CD4-positive, alpha-beta T cell treated with Interleukin-6 at 100 ng/mL for 8 hours (primary cell): ENCODE data around the gene HID1.
"Not testable (repeated sequence)": the region's sequence is repeated elsewhere in the genome, so short reads cannot be mapped to it uniquely, and the experiment has no call there.

Experiments
- DNase-seq: peaks from one replicate; pipeline ENCODE4 v3.0.0-alpha.2; 2020; ENCODE audit warnings: mixed read lengths, low spot score

The HID1 gene

DNA sequence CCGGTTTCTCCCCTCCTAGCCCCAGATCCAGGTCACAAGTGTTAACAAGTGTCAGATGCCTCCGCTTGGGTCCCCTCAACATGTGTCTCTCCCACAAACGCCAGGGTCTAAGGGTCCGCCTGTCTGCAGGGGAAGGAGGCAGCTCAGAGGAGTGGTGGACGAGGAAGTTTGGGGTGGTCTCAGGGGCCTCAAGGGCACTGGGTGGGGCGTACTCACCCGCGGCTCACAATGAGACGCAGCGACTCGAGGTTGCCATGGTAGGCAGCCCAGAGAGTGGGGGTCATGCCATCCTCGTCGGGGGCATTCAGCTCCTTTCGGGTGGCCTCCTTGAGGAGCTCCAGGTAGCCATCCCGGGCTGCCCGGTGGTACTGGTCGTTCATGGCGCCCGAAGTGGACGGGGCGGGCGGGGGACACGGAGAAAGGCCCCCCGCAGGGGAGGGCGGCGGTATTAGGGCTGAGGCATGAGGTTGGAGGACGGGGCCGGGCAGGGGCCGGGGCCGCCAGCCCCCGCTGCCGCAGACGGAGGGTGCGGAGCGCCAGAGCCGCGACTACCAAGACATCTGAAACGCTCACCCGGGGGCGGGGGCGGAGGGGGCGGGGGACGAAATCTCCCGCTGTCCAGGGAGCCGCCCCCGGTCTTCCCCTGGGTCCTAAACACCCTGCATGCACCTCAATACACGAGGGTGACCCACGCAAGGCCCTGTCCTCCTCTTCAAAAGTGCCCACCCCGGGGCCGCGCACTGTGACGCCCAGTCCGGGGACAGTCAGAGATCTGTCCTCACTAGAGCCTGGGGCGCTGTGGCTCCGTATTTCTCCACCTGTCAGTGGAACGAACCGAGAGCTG, 49.6 kb downstream of the HID1 start, which contains the start of gene USH1G:
Gene USH1G, minus strand, starts transcription at position 562 of the 844 bp plus-strand sequence. Its CDS starts 182 bp downstream, at position 380.
- DNase-seq: no peak

DNA sequence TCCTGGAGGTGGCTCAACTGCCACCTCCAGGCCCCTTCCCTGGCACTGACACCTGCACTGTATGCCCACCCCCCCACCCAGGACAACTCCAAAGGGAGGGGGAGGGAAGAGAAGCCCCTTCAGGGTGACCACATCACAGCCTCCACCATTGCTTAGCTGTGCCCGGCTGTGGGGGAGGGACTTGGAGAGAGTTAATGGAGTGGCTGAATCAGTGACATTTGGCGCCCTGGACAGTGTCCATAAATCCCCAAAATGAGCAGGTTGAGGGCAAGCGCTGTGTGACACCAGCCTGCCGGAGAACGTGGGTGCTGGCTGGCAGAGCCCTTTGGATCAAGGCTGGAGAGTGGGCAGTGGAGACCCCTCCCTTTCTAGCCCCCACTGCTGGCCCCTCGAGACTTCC, 50.4 kb downstream of the HID1 start:
- no peak for DNase-seq

DNA sequence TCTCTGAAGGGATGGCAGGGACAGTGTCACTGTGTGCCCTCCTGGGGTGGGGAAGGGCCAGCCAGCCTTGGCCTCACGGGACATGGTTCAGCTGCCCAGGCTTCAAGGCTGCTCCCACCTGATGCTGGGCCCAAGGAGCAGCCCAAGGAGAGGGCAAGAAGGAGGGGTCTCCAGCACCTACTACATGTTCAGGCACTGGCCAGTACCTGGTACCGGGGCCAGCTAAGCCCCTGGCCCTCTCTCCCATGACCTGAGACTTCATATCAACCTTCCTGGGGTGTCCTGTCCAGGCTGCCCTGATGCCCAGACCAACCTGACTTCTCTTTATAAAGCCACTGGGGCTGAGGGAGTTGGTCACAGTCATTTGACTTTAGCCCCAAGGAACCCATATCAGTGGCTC, 50.8 kb downstream of the HID1 start:
- DNase-seq: no peak

DNA sequence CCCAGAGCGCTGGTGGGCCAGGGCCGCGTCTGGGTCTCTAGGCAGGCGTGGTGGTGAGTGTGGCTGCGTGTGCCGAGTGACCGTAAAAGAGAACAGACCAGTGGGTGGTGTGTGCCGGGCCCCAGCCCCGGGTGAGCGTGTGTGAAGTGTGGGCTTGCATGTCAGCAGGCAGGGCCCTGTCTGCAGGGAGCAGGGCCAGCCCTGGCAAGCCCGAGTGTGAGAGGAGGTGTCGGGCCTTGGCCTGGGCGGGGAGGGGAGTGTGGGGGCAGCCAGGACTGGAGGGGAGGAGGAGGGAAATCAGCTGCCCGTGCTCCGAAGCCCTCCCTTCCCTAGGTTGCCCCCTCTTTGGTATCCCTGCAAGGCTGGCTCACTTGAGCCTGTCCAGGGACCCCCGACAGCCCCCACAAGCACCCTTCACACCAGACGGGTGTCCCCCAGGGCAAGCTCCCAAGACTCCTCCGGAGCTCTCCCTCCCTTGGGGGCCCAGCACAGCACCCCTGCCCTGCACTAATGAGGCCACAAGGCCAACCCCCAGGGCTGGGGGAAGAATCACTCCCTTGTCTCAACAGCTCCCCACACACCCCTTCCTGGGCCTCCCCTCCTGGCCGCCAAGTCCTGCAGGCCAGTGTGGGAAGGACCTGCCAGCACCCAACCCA, 51.4 kb downstream of the HID1 start:
- no peak for DNase-seq

DNA sequence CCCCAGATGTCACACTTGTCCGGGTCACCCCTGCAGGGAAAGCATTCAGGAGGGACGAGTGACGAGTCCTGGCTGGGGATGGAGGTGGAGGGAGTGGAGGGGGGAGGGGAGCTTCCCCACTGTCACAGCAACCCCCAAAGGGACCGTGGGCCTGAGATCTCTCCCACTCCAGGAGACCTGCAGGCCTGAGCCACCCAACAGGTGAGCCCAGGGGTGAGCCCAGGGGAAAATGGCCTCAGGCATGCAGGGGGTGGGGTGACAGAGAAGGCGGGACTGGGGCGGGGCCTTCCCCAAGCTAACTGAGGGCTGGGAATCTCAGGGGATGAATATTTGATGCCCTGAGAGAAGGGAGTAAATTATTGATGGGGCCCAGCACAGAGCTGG, 51.9 kb downstream of the HID1 start:
- DNase-seq: no peak

DNA sequence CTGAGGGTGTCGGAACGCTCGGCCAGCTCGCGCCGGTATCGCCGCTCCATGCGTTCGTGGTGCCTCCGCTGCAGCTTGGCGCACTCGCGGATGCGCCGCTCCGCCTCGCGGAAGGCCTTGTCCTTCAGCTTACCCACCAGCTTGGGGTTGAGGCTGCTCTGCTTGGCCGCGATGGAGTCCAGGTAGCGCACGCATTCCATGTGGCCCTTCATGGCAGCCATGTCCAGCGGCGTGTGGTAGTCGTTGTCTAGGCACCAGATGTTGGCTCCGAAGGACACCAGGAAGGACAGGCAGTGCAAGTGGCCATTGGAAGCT, 52.3 kb downstream of the HID1 start:
- DNase-seq: no peak

DNA sequence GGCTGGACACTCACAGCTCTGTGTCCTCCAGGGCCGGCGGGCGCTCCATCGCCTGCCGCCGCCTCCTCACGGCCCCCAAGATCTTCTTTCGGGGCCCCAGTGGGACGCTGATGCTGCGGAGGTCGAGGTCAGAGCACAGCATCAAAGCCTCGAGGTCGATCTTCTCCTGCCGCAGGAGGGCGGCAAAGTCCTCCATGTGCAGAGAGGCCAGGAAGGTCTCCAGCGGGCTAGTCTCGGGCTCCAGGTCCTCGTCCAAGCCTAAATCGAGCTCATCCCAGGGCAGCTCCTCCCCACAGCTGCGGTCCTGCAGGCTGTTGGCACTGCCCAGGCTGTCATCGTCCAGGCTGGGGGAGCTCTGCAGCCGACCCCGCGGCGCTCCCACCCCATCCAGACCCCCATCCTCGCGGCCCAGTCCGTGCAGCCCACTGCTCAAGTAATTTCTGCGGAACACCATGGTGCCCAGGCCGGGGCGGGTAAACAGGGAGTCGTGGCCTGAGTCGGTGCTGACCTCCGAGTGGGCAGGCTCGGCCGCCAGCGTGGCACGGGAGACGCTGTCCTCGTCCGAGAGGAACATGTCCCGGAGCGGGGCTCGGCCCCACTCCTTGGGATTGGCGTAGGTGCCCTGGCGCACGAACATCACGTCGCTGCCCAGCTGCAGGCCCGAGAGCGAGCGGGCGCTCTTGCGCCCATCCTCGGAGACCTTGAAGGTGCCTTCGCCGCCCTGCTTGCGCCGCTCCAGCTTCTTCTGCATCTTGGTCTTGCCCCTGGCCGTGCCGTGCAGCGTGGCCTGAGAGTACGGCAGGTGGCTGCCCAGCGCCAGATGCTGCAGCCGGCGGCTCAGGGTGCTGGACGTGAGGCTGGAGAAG, 52.9 kb downstream of the HID1 start:
- no peak for DNase-seq

DNA sequence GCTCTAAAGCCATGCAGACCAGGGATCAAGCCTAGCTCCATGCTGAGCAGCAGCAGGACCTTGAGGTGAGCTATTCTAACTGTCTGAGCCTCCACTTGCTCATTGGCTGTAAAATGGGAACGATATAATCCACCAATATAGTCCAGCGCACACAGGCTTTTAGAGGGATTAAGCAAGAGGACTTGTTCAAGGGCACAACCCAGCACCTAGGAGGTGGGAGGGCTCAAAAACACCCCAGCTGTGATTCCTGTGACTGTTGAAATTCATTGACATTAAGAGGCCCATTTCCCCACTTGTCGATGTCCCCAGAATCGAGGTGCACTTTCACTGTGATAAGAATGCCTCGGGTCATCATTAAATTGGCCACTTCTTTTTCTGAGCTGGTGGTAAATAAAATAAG, 53.7 kb downstream of the HID1 start:
- no peak for DNase-seq

DNA sequence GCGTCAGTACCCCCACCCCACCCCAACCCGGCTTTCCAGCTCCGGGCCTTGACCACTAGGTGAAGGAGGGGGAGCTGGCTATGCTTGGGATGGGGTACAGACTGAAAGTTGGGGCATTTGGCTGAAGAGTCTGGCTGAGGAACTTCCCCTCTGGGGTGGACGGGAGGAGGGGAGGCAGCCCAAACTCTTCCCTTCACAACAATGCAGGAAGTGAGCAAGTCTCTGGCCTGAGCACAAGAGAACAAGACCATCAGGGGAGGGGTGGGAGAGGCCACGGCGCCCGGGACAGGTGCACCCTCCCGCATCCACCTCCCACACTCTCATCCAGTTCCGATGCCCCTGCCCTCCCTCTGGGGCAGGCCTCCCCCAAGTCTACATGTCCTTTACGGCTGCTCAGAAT, 55.1 kb downstream of the HID1 start:
- DNase-seq: no peak

DNA sequence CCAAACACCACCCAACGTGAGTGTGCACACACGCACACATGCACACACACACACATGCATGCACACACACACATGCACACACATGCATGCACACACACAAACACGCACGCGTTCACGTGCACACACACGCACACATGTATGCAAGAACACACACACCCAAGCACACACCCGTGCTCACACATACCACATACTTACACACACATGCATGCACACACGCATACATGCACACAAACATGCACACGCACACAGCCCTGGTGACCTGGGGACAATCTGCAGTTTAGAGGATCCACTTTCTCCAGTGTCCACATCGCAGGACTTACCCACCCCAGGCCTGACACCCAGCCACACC, 55.7 kb downstream of the HID1 start:
- no peak for DNase-seq

DNA sequence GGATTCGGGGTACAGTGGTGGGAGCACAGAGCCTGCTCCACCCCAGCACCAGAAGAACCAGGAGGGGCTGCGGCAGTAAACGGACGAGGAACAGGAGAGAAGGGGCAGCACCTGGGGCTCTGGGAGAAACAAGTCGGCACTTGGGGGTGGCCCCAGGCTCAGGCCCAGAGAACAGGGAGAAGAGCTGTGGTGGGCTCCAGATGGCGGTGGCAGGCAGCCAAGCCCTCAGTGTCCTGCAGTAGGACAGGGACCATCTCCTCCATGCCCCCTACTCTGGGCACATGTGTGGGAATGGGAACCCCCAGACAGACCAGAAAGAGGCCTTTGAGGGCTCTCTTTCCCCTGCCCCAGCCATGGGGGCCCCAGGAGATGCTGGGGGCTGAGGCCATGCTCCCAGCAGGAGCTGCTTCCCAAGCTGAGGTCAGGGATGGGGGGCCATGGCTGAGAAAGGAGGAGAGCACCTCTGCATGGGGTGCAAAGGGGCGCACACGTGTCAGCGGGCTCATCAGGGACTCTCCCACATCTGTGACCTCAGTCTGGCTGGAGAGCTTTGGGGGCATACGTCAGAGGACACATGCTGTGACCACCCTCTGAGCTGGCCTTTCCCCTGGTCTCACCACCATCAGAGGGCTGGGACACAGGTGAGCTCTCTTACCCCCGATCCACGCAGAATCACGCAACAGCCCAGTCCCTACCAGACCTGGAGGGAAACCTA, 56.3 kb downstream of the HID1 start:
- no peak for DNase-seq

DNA sequence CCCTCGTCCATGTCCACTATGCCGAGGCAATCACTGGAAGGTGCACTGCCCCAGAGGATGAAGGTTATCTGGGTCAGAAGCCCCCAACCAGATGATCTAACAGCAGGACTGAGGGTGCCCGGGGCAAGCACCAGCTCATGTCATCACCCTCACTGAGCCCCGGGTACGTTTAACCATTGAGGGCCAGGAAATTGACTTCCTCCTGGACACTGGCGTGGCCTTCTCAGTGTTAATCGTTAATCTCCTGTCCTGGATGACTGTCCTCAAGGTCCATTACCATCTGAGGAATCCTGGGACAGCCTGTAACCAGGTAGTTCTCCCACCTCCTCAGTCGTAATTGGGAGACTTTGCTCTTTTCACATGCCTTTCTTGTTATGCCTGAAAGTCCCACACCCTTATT, 61.1 kb downstream of the HID1 start:
- not testable (repeated sequence) for DNase-seq

DNA sequence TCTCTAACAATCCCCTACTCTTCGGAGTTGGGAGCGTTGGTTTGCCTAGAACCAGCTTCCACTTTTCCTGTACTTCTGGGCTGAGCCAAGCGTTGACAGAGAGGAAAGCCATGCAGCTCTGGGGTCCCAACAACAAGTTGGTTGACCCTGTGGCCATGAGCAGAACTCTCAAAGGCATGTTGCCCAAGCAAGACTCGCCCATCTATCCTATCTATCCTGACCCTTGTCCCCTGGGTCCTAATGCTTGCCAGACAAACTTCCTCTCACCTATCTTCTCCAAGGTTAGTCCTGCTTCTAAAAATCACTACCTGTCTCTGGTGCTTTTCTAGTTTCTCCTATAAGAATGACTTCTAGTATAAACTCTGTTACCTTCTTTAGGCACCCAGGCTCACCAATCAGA, 63.5 kb downstream of the HID1 start:
- DNase-seq: not testable (repeated sequence)

DNA sequence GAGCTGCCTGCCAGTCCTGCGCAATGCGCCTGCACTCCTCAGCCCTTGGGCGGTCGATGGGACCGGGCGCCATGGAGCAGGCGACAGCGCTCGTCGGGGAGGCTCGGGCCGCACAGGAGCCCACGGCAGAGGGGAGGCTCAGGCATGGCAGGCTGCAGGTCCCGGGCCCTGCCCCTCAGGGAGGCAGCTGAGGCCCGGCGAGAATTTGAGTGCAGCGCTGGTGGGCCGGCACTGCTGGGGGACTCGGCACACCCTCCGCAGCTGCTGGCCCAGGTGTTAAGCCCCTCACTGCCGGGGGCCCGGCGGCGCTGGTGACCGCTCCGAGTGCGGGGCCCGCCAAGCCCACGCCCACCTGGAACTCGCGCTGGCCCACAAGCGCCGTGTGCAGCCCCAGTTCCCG, 65.5 kb downstream of the HID1 start:
- no peak for DNase-seq

DNA sequence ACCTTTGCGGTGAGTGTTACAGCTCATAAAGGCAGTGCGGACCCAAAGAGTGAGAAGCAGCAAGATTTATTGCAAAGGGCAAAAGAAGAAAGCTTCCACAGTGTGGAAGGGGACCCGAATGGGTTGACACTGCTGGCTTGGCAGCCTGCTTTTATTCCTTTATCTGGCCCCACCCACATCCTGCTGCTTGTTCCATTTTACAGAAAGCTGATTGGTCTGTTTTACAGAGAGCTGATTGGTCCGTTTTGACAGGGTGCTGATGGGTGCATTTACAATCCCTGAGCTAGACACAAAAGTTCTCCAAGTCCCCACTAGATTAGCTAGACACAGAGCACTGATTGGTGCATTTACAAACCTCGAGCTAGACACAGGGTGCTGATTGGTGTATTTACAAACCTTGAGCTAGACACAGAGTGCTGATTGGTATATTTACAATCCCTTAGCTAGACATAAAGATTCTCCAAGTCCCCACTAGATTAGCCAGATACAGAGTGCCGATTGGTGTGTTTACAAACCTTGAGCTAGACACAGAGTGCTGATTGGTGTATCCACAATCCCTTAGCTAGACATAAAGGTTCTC, 66.3 kb downstream of the HID1 start:
- DNase-seq: not testable (repeated sequence)

DNA sequence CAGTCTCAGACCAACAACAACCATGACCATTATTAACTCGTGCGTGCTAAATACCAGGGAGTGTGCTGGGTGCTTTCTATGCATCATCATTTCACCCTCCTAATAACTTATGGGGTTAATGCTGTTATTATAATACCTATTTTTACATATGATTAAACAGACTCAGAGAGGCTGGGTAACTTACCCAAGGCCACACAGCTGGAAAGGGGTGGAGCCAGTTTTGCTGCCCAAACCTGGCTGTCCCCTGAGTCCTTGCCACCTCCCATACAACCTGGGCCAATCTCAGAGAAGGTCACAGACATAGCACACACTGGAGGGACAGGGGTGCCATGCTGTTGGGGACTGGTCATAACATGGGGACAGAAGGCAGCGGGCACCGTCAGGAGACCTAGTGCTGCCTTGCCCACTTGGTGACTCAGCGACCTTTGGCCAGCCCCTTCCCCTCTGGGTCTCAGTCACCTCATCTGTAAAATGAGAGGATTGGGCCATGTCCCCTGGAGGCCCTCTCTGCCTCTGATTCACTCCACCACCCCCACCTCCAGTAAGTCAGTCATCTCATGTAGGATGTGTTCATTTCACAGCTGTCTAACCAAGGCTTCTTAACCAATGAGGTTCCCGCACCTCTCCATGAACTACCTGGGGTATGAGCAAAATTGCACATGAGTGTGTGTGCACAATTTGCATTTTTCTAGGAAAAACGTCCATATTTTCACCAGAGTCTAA, 67.7 kb downstream of the HID1 start:
- DNase-seq: no peak

DNA sequence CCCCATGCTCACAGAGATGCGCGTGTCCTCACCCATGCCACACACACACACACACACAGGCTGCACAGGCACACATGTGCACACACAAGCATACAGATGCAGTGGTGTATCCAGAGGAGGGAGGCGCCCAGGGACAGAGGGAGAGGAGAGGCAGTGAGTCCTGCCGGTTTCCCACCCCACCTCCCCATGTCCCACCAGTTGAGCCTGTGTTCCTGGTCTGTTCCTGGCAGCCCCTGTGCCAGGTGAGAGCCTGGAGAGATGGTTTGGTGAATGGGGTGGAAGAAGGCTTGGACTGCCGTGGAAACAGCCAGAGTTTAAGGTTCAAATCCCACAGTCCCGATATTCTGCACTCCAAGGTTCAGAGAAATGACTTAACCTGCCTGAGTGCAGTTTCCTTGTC, 68.9 kb downstream of the HID1 start:
- DNase-seq: no peak

DNA sequence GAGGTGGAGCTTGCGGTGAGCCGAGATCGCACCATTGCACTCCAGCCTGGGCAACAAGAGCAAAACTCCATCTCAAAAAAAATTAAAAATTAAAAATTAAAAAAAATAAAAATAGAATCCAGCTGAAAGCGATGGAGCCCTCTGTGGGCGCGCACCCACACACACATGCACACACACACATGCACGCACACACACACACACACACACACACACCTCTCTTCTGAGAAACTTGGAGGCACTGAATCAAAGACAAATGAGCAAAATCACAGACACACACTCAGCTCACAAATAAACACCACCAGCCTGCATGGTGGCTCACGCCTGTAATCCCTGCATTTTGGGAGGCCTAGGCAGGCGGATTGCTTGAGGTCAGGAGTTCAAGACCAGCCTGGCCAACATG, 69.5 kb downstream of the HID1 start:
- DNase-seq: no peak

DNA sequence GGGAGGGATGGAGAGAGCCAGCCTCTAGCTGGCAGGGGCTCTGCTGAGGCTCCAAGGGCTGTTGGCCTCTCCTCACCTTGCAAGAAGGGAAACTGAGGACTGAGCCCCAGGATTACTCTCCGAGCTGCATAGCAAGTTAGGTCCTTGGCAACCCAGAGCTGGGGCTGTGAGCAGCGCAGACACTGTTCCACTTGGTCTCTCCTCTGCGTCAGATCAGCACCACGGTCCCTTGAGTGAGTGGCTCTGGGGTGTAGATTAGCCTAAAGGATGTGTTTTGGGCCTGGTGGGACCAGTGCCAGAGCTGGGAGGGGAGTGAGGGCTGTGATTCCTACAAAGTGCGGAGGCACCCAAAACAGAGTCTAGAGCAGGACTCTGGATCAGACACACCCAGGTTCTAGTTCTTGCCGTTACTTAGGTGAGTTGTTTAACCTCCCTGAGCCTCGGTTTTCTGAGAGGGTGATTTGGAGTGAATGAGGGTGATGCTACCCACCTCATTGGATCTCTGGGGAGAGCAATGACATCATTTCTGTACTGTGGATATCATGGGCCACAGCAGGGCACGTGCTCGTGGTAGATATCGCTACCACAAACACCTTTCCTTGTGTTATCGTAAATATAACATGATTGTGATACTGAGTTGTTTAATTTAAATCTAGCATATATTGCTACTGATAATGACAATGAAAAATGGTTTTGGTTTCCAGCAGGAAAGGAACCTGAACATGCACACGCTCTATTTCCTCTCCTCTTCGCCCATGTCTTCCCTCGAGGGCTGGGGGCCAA, 71.0 kb downstream of the HID1 start:
- DNase-seq: no peak
